Trophoblast cell (in vitro differentiated cells and primary cell): ENCODE measurements around the gene LHX5.
A peak's percentile ranks its signal among the peaks of the same experiment; 100 is the strongest.

Experiments
- DNase-seq, 2 donors: peaks; one replicate each; pipeline ENCODE4 v3.0.0-alpha.2; 2016
- H2AFZ ChIP-seq: 2 replicates; pipeline ENCODE4 v1.6.1; 2013; ENCODE audit warnings: low read length, moderate library complexity, mild to moderate bottlenecking; ENCODE audit not compliant: insufficient read depth, poor library complexity
- H2AK5ac ChIP-seq: 2 replicates; pipeline ENCODE4 v1.6.1; 2013; ENCODE audit warnings: mild to moderate bottlenecking, low read length
- H2BK120ac ChIP-seq: 2 replicates; pipeline ENCODE4 v1.6.1; 2013; ENCODE audit warnings: low read length, mild to moderate bottlenecking, moderate library complexity; ENCODE audit not compliant: insufficient read depth, poor library complexity
- H2BK12ac ChIP-seq: 2 replicates; pipeline ENCODE4 v1.6.1; 2013; ENCODE audit warnings: mild to moderate bottlenecking, low read length, moderate library complexity
- H2BK5ac ChIP-seq: 2 replicates; pipeline ENCODE4 v1.6.1; 2013; ENCODE audit warnings: low read length, low read depth, moderate library complexity, mild to moderate bottlenecking; ENCODE audit not compliant: poor library complexity
- H3K14ac ChIP-seq: 2 replicates; pipeline ENCODE4 v1.6.1; 2013; ENCODE audit warnings: mild to moderate bottlenecking, low read length
- H3K18ac ChIP-seq: 2 replicates; pipeline ENCODE4 v1.6.1; 2013; ENCODE audit warnings: mild to moderate bottlenecking, low read length
- H3K23ac ChIP-seq: 2 replicates; pipeline ENCODE4 v1.6.1; 2013; ENCODE audit warnings: low read length
- H3K27ac ChIP-seq: 2 replicates; pipeline ENCODE4 v1.5.1; 2013; ENCODE audit warnings: low read depth, mild to moderate bottlenecking, inconsistent platforms, low read length, moderate library complexity
- H3K27me3 ChIP-seq: 2 replicates; pipeline ENCODE4 v1.6.1; 2013; ENCODE audit warnings: inconsistent platforms, mild to moderate bottlenecking, low read length, moderate library complexity; ENCODE audit not compliant: insufficient read depth
- H3K36me3 ChIP-seq, 2 experiments: 1 replicate in 1 of 2; 2 replicates in 1 of 2; pipeline ENCODE4 v1.6.1; 2013; ENCODE audit warnings: low read length in 2 of 2, mild to moderate bottlenecking in 2 of 2, moderate library complexity in 1 of 2; ENCODE audit not compliant: insufficient read depth in 2 of 2, control insufficient read depth in 1 of 2
- H3K4ac ChIP-seq: 2 replicates; pipeline ENCODE4 v1.6.1; 2013; ENCODE audit warnings: low read depth, mild to moderate bottlenecking, low read length, moderate library complexity
- H3K4me1 ChIP-seq, 2 experiments: 1 replicate in 1 of 2; 2 replicates in 1 of 2; pipeline ENCODE4 v1.6.1; 2013; ENCODE audit warnings: low read length in 2 of 2, mild to moderate bottlenecking in 2 of 2, moderate library complexity in 1 of 2; ENCODE audit not compliant: insufficient read depth in 2 of 2, control insufficient read depth in 1 of 2
- H3K4me2 ChIP-seq: 2 replicates; pipeline ENCODE4 v1.6.1; 2013; ENCODE audit warnings: inconsistent platforms, mild to moderate bottlenecking, low read length, moderate library complexity
- H3K4me3 ChIP-seq: 2 replicates; pipeline ENCODE4 v1.5.1; 2013; ENCODE audit warnings: mild to moderate bottlenecking, low read depth, low read length, inconsistent platforms
- H3K79me1 ChIP-seq: one replicate; pipeline ENCODE4 v1.6.1; 2013; ENCODE audit warnings: low read length
- H3K79me2 ChIP-seq: 2 replicates; pipeline ENCODE4 v1.6.1; 2013; ENCODE audit warnings: low read length, mild to moderate bottlenecking; ENCODE audit not compliant: control insufficient read depth, insufficient read depth, poor library complexity
- H3K9ac ChIP-seq: 2 replicates; pipeline ENCODE4 v1.6.1; 2013; ENCODE audit warnings: mild to moderate bottlenecking, low read length
- H3K9me3 ChIP-seq: 2 replicates; pipeline ENCODE4 v1.6.1; 2013; ENCODE audit warnings: low read depth, mild to moderate bottlenecking, control low read depth, inconsistent platforms, low read length; ENCODE audit not compliant: insufficient read depth
- H4K12ac ChIP-seq: 2 replicates; pipeline ENCODE4 v1.6.1; 2013; ENCODE audit warnings: low read depth, mild to moderate bottlenecking, low read length, moderate library complexity
- H4K8ac ChIP-seq: 2 replicates; pipeline ENCODE4 v1.6.1; 2013; ENCODE audit warnings: low read depth, mild to moderate bottlenecking, low read length, moderate library complexity
- H4K91ac ChIP-seq: one replicate; pipeline ENCODE4 v1.6.1; 2013; ENCODE audit warnings: low read depth, mild to moderate bottlenecking, low read length, moderate library complexity
- WGBS: extraction: QIAGEN DNeasy Blood & Tissue Kit; methylation state at CpG from one replicate; pipeline ENCODE4 v1.1.7; 2013; ENCODE audit warnings: missing lambda C conversion rate; ENCODE audit not compliant: insufficient read length, insufficient coverage; ENCODE audit errors: extremely low coverage; 5-methylcytosine and 5-hydroxymethylcytosine counted together

LHX5 gene

GRCh38 chr12:113465808-113466453 lies 5.7 kb downstream of the LHX5 start:
- H3K4me2 ChIP-seq: no peak overlapping the region
- H2AK5ac ChIP-seq: no peak overlapping the region
- no peaks in the 10 kb centered on the region for H3K79me1 ChIP-seq
- H3K9me3 ChIP-seq: peaks cover 13% of the 10 kb centered on the region
- no peak overlapping the region for H4K8ac ChIP-seq
- no CpG with 5 or more reads among the region's 13 CpGs for WGBS
- no peak overlapping the region for H3K14ac ChIP-seq
- H4K91ac ChIP-seq: no peak overlapping the region
- no peak overlapping the region for H3K9ac ChIP-seq
- H3K4me3 ChIP-seq: no peak overlapping the region
- no peak overlapping the region for H2BK12ac ChIP-seq
- H4K12ac ChIP-seq: no peak overlapping the region
- H3K18ac ChIP-seq: no peak overlapping the region
- H3K23ac ChIP-seq: no peak overlapping the region
- peaks cover 86% of the 10 kb centered on the region for H3K27me3 ChIP-seq
- H2BK120ac ChIP-seq: no peak overlapping the region
- no peak for DNase-seq
- no peak overlapping the region for H2AFZ ChIP-seq
- H3K36me3 ChIP-seq: no peaks in the 10 kb centered on the region
- no peak overlapping the region for H2BK5ac ChIP-seq
- no peak overlapping the region for H3K4ac ChIP-seq
- no peaks in the 10 kb centered on the region for H3K79me2 ChIP-seq
- H3K27ac ChIP-seq: no peak overlapping the region
- peaks cover 2 to 4% of the 10 kb centered on the region in 2 experiments for H3K4me1 ChIP-seq

GRCh38 chr12:113464852-113465719 lies 6.6 kb downstream of the LHX5 start:
- WGBS: no CpG with 5 or more reads among the region's 64 CpGs
- H3K36me3 ChIP-seq: no peaks in the 10 kb centered on the region

GRCh38 chr12:113464452-113464775 lies 7.3 kb downstream of the LHX5 start:
- Histone ChIP-seq H4K12ac (no peak overlapping the region), H2BK12ac (no peak overlapping the region), H3K4me1 (peaks cover 2 to 4% of the 10 kb centered on the region in 2 experiments), H3K79me1 (no peaks in the 10 kb centered on the region), H4K8ac (no peak overlapping the region), H3K79me2 (no peaks in the 10 kb centered on the region), H2BK120ac (no peak overlapping the region), H3K4me3 (no peak overlapping the region), H3K36me3 (no peaks in the 10 kb centered on the region), H3K4me2 (no peak overlapping the region), H3K9ac (no peak overlapping the region), H3K23ac (no peak overlapping the region), H3K18ac (no peak overlapping the region), H3K27me3 (peaks cover 71% of the 10 kb centered on the region), H2BK5ac (no peak overlapping the region), H4K91ac (no peak overlapping the region), H2AK5ac (no peak overlapping the region), H3K9me3 (peaks cover 12% of the 10 kb centered on the region), H2AFZ (no peak overlapping the region), H3K4ac (no peak overlapping the region), H3K14ac (no peak overlapping the region), H3K27ac (no peak overlapping the region)
- no CpG with 5 or more reads among the region's 16 CpGs for WGBS
- DNase-seq: no peak

More at GRCh38 chr12:113464852-113465719, 6.6 kb downstream of the LHX5 start:
- H3K18ac ChIP-seq: no peak overlapping the region
- H3K79me2 ChIP-seq: no peaks in the 10 kb centered on the region
- H3K9me3 ChIP-seq: peaks cover 12% of the 10 kb centered on the region
- no peak overlapping the region for H4K12ac ChIP-seq
- H2AK5ac ChIP-seq: no peak overlapping the region
- H3K27me3 ChIP-seq: peaks cover 78% of the 10 kb centered on the region
- DNase-seq: no peak
- no peak overlapping the region for H3K9ac ChIP-seq
- peaks cover 2 to 4% of the 10 kb centered on the region in 2 experiments for H3K4me1 ChIP-seq
- no peak overlapping the region for H3K27ac ChIP-seq
- no peak overlapping the region for H3K14ac ChIP-seq
- no peak overlapping the region for H4K8ac ChIP-seq
- no peak overlapping the region for H3K23ac ChIP-seq
- no peak overlapping the region for H3K4me2 ChIP-seq
- H4K91ac ChIP-seq: no peak overlapping the region
- no peak overlapping the region for H3K4ac ChIP-seq
- no peak overlapping the region for H3K4me3 ChIP-seq
- no peak overlapping the region for H2BK120ac ChIP-seq
- no peak overlapping the region for H2BK5ac ChIP-seq
- no peak overlapping the region for H2BK12ac ChIP-seq
- H2AFZ ChIP-seq: no peak overlapping the region
- no peaks in the 10 kb centered on the region for H3K79me1 ChIP-seq

- no peaks in the 10 kb centered on the region for H3K79me2 ChIP-seq
- no peak overlapping the region for H2BK120ac ChIP-seq
- no peak overlapping the region for H3K27ac ChIP-seq
- no peak overlapping the region for H3K9ac ChIP-seq
- H3K27me3 ChIP-seq: peaks cover 68% of the 10 kb centered on the region
- H3K36me3 ChIP-seq: no peaks in the 10 kb centered on the region
- no peak overlapping the region for H2BK12ac ChIP-seq
- H2AFZ ChIP-seq: no peak overlapping the region
- H4K91ac ChIP-seq: no peak overlapping the region
- H3K18ac ChIP-seq: no peak overlapping the region
- no peak overlapping the region for H3K4ac ChIP-seq
- H3K79me1 ChIP-seq: no peaks in the 10 kb centered on the region
- H4K8ac ChIP-seq: no peak overlapping the region
- H3K9me3 ChIP-seq: peaks cover 9% of the 10 kb centered on the region
- peak overlapping the region; percentile 31 for H3K4me2 ChIP-seq
- no peak overlapping the region for H3K14ac ChIP-seq
- DNase-seq: no peak
- H2BK5ac ChIP-seq: no peak overlapping the region
- H2AK5ac ChIP-seq: no peak overlapping the region
- H4K12ac ChIP-seq: no peak overlapping the region
- peaks cover 2 to 4% of the 10 kb centered on the region in 2 experiments for H3K4me1 ChIP-seq
- H3K4me3 ChIP-seq: no peak overlapping the region
- no CpG with 5 or more reads among the region's 57 CpGs for WGBS
- no peak overlapping the region for H3K23ac ChIP-seq
Measured at GRCh38 chr12:113463746-113464451, 7.8 kb downstream of the LHX5 start.
